HG03432 (cell line): Measurements from ENCODE around the gene FRMD4B.

Experiments used
- ATAC-seq: cut with Tn5 transposase; IDR thresholded peaks from one replicate; pipeline ENCODE4 v1.9.1; 2021; ENCODE audit warnings: mild to moderate bottlenecking, moderate library complexity; ENCODE audit not compliant: unreplicated experiment

Gene FRMD4B

GRCh38 chr3:69368129-69368741 is 17.7 kb downstream of the FRMD4B start:
- ATAC-seq = peak; percentile 98

GRCh38 chr3:69367586-69367985 is 18.3 kb downstream of the FRMD4B start:
- no peak for ATAC-seq

GRCh38 chr3:69364354-69364753 is 21.5 kb downstream of the FRMD4B start:
- no peak for ATAC-seq

GRCh38 chr3:69360690-69361089 is 25.2 kb downstream of the FRMD4B start:
- ATAC-seq = no peak

- ATAC-seq = no peak
Observed at GRCh38 chr3:69359916-69360315, 26.0 kb downstream of the FRMD4B start.

- no peak for ATAC-seq
Observed at GRCh38 chr3:69359339-69359893, 26.5 kb downstream of the FRMD4B start.

GRCh38 chr3:69357196-69357595 is 28.7 kb downstream of the FRMD4B start:
- ATAC-seq = no peak

GRCh38 chr3:69354948-69355347 is 30.9 kb downstream of the FRMD4B start:
- no peak for ATAC-seq

- peak; percentile 56 for ATAC-seq
Observed at GRCh38 chr3:69353503-69353902, 32.4 kb downstream of the FRMD4B start.

- no peak for ATAC-seq
Observed at GRCh38 chr3:69353088-69353478, 32.8 kb downstream of the FRMD4B start.

GRCh38 chr3:69352305-69353087 is 33.4 kb downstream of the FRMD4B start:
- ATAC-seq = no peak

- ATAC-seq = no peak
Observed at GRCh38 chr3:69343875-69344274, 42.0 kb downstream of the FRMD4B start.

GRCh38 chr3:69342074-69342473 is 43.8 kb downstream of the FRMD4B start:
- no peak for ATAC-seq

- ATAC-seq = no peak
Observed at GRCh38 chr3:69339760-69340159, 46.1 kb downstream of the FRMD4B start.

- no peak for ATAC-seq
Observed at GRCh38 chr3:69338911-69339310, 47.0 kb downstream of the FRMD4B start.

- ATAC-seq = no peak
Observed at GRCh38 chr3:69332934-69333333, 53.0 kb downstream of the FRMD4B start.

GRCh38 chr3:69330891-69331400 is 54.9 kb downstream of the FRMD4B start:
- no peak for ATAC-seq

GRCh38 chr3:69329892-69330291 is 56.0 kb downstream of the FRMD4B start:
- no peak for ATAC-seq

GRCh38 chr3:69328963-69329302 is 57.0 kb downstream of the FRMD4B start:
- ATAC-seq = no peak

- ATAC-seq = no peak
Observed at GRCh38 chr3:69328103-69328962, 57.6 kb downstream of the FRMD4B start.

GRCh38 chr3:69326855-69327300 is 59.0 kb downstream of the FRMD4B start:
- peak; percentile 90 for ATAC-seq
